DMS79 (cell line): Measurements from ENCODE around the gene CDC42EP2.
A peak's percentile ranks its signal among the peaks of the same experiment; 100 is the strongest.

Experiments used
- DNase-seq: peaks from one replicate; lab custom pipeline; 2025; lab: John Stamatoyannopoulos, UW

Gene CDC42EP2

DNA sequence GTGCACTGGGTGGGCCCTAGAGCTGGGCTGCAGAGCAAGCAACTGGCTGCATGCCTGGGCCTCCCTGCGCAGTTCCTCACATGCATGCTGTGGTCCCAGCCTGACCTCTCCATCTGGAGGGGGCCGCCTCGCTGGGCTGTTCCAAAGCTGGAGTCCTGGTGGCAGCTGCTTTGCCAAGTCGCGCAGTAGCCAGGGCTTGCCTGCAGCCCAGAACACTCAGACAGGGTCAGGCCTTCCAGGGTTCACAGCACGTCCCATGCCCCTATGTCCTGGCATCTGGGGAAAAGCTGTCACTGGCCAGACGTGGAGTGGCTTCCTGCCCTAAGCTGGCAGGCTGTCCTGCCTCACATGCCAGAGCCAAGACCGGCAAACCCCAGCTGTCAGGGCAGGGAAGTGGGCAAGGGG is 16.5 kb upstream of the CDC42EP2 start:
- no peak for DNase-seq

DNA sequence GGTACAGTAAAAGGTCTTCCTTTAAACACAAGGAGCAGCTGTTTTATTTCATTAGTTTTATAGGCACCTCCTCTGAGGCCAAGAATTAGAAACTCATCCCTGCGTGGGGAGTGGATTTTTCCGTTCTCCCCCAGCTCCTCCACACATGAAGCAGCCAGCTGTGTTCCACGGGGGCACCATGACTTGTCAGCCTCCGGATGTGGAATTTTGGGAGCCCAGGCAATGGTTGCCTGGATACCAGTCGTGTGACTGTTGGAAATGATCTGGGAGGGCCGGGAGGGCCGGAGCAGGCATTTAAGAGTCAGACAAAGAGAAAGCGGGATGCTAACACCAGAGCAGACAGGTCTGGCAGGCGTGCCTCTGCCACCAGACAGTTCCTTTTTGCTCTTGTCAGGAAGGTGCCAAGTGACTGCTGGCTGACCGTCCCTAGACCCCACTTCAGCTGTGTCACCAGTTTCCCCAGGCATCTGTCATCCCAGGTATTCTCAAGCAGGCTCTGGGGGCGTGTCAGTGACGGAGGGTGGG is 15.9 kb upstream of the CDC42EP2 start:
- DNase-seq = no peak

DNA sequence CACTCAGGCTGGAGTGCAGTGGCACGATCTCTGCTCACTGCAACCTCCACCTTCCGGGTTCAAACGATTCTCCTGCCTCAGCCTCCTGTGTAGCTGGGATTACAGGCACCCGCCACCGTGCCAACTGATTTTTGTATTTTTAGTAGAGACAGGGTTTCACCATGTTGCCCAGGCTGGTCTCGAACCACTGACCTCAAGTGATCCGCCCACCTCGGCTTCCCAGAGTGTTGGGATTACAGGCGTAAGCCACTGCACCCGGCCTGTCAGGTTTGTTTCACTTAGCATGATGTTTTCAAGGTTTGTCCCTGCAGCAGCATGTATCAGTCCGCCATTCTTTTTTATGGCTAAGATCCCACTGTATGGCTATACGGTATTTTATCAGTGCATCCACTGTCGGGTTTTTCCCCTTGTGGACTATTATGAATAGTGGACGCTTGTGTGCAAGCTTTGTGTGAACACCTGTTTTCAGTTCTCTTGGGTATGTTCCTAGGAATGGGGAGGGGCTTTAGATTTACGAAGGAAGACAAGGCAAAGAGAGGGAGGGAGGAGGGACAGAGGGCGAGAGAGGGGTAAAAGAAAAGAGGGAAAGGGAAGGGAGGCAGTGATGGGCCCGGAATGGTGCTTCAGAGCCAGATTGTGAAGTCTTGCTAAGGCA is 13.9 kb upstream of the CDC42EP2 start:
- no peak for DNase-seq

DNA sequence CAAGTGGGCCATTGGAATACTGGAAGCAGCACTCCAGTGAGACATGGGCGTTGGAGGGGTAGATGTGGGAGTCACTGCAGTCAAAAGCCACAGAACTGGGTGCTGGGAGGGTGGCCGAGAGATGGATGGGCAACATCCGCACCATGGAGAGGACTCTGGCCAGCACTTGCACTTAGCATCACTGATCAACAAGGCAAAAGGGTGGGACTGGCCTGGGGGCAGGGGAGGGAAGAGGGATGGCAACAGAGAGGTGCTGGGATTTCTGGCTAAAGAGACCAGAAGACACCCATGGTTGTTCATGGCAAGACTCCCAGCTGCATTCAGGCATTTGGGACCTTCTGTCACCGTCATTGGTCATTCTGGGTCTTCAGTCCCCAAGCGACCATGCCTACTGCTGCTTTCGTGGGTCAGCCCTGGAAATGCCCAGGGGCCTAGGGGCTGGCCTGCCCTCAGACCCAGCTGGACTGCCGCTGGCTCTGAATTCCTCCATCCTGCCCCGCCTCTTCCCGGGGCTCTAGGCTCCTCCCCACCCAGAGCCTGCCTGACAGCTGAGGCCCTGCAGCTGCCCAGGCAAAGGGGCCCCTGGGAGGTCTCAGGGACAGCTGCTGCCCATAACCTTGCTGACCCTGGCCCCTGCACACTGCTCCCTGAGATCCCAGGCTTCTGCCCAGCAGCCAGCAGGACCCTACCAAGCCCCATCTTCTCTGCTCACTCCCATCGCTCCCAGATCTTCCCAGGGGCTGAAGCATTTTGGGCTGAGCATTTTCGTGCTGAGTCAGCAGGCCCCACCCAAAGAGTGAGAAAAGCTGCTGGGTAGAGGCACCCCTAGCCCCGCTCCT is 13.0 kb upstream of the CDC42EP2 start:
- DNase-seq = no peak

DNA sequence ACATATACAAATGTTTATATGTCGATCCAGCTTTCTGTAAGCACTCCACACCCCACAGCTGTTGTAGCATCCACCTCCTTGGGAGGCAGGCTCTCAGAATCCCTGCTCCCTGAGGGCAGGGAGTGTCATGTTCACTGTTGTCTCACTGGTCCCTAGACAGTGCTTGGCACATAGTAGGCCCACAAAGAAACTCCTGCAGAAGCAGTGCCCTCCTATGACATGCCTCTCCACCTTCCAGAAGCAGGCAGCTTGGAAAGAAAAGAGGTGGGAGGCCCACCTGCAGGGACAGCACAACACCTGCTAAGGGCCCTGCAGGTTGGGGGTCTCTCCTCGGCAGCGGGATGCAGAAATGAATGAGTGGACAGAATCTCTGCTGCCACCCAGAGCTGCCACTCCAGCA is 11.1 kb upstream of the CDC42EP2 start:
- DNase-seq = no peak

DNA sequence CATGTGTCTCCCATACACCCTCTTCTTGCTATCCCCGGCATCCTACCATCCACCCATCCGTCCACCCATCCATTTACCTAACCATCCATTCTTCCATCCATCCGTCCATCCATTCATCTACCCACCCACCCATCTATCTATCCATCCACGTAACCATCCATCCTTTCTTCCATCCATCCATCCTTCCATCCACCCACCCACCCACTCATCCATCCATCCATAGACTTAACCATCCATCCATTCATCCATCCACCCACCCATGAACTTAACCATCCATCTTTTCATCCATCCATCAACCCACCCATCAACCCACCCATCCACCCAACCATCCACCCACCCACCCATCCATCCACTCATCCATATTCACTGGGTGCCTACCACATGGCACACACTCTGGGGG is 10.6 kb upstream of the CDC42EP2 start:
- DNase-seq = no peak

DNA sequence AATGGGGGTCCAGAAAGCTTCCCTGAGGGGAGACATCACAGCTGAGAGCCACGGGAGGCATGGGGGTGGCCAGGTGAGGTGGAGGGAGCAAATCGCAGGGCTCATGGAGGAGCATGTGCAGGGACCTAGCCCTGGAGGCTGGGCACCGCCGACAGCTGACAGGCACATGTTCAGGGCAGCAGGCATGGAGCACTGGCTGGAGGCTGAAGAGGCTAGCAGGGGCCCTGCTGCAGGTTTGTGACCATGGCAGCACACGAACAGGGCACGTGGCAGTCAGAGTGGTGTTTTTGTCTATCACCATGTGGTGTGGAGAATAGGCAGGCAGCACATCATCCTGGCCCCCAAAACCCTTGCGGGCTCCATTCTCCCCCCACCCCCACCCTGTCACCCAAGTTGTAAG is 10.1 kb upstream of the CDC42EP2 start:
- no peak for DNase-seq

DNA sequence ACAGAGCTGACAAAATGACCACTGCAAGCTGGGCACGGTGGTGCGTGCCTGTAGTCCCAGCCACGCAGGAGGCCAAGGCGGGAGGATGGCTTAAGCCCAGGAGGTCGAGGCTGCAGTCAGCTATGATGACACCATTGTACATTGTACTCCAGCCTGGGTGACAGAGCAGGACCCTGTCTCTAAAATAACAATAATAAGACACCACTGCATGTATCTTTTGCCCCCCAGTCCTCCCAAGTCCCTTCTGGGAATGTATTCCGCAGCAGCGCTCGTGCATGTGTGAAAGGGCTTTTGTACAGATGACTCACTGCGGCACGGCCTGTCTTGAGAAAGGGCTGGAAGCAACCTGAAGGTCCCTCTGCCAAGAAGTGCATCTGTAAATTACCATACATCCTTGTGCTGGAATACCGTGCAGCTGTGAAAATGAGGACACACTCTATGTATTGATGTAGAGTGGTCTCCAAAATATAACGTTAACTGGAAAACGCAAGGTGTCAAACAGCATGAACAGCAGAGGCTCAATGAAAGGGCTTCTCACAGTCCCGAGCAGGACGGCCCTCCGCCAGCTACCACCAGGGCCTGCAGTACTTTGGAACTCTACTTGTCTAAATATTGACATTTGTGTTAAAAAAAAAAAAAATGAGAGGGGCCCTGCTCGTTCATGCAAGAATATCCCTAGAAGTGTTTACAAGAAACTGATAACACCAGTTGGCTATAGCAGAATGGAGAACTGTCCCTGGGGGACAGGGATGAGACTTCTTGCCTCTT is 9.0 kb upstream of the CDC42EP2 start:
- DNase-seq = no peak

DNA sequence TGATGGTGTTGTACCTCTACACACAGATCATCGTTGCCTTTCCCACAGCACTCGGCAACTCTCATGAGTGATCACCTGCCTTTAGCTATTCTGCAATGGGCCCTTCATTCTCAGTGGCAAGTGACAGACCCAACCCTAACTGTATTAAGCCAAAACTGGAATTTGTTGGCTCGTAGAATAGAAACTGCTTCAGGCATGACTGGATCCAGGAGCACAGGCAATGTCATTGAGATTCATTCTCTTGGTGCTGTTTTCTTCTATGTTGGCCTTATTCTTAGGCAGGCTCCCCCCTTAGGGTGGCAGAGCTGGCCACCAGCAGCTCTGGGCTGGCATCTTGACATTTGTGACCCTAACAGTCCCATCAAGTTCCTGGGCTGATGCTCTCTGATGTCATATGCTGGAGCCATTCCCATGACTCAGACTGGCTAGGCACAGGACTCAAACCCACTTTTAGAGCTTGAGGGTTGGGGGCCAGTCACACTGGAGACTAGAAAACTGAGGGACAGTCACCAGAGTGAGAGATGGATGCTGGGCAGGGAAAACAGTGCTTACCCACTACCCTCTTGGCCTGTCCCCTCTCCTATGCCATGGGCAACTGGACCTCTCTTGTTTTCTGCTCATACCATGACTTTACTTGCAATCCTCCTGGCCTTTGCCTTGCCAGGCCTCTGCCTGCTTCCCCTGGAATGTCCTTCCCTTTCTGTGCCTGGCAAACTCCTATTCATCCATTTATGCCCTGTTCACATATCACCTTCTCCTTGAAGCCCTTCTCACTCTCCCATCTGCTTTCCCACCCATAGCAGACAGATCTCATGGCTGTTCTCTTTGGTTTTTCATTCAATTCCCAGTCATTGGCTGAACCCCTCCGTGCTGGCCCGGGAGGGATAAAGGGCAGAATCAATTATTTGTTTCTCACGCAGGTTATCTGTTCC is 7.1 kb upstream of the CDC42EP2 start:
- no peak for DNase-seq

DNA sequence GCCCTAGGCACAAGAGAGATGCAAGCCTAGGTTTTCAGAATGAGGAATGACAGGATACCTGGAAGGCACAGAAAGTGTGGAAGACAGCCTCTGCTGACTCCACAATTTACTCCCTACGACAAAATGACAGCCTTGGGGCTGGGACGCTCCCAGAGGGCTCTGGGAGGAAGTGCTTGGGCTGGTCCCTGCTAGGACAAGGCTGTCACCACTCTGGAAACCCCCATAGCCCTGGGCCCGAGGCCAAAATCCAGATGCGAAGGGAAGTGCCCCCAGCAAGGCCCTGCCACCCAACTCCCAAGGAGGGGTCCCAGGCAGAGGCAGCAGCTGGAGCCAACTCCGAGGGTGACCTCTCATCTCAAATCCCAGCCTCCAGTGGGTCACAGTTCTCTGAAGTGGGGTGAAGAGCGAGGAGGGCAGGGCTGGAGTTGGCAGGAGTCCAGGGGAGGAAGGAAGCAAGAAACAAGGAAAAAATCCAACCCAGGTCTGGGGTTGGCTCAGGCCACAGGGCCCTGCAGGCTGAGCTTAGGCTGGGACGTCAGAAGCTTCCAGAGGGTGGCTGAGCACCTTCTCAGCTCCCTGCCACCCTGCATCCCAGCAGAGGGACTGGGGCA is 6.3 kb upstream of the CDC42EP2 start:
- peak; percentile 19 for DNase-seq

DNA sequence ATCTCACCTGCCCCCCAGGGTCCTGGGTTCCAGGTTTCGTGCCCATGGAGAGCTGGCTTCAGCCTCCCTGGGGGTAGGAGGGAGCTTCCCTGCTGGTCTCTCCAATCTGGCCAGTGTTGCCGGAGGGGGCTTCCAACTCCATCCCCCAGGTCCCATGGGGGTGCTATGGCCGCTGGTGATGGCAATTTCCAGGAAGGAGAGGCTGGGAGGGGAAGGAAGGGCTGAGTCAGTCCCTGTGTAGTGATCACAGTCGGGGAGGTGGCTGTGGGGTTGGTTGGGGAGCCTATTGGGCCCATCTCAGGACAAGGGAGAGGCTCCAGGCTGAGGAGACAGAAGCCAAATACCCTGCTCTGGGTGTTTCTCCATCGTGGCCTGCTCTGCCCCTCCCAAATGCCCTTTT is 5.7 kb upstream of the CDC42EP2 start:
- DNase-seq = no peak

DNA sequence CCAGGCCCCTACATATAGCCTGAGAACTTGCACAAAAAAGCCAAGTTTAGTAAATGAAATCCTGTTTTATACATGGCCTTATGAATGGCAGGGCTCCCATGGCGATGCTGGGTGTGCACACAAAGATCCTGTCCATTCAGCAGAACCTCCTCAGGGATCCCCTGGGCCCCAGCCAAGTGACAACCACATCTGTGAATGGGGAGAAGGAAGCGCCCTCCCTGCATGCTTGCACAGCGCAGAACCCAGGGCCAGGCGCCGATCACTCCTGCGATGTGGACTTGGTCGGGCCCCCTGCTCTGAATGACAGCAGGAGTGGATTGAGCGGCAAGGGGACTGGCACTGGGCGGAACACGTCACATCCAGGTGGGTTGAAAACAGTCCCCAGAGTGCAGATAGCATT is 4.5 kb upstream of the CDC42EP2 start:
- peak; percentile 12 for DNase-seq

DNA sequence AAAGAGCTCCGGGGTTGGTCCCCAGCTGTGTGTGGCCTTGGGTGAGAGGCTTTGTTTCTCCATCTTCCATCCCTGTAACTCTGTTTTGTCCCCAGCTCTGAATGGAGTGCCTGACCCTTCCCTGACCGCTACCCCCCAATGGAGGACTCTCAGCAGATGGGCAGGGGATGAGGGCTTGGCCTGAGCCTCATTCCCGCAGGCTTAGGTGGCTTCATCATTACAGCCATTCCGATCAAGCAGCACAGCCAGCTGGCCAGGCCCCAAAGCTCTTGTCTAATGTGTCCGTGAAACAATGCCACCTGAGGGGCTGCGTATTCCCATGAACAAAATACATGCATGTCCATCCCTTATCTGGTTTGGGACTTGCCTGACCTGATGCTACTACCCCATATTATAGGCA is 3.9 kb upstream of the CDC42EP2 start:
- no peak for DNase-seq

DNA sequence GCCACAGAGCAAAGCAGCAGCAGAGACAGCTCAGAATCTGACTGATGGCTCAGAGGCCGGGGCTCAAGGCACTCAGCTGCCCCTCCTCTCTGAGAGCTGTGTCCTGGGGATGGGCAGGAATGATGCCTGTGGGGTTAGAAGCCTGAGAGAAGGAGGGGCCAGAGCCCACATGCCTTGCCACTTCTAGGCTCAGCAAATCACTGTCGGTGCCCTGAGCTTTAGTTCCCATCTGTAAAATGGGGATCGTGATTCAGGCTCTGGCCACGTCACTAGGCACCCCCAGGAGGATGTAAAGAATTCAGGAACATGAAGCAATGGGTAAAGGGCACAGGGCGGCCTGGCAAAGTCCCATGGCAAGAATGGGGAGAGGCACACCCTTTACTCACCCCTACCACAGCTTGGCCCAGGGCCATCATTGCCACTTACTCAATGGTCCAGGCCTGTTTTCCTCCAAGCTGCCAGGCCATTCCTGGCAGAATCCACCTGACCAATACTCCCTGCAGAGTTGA is 3.4 kb upstream of the CDC42EP2 start:
- no peak for DNase-seq

DNA sequence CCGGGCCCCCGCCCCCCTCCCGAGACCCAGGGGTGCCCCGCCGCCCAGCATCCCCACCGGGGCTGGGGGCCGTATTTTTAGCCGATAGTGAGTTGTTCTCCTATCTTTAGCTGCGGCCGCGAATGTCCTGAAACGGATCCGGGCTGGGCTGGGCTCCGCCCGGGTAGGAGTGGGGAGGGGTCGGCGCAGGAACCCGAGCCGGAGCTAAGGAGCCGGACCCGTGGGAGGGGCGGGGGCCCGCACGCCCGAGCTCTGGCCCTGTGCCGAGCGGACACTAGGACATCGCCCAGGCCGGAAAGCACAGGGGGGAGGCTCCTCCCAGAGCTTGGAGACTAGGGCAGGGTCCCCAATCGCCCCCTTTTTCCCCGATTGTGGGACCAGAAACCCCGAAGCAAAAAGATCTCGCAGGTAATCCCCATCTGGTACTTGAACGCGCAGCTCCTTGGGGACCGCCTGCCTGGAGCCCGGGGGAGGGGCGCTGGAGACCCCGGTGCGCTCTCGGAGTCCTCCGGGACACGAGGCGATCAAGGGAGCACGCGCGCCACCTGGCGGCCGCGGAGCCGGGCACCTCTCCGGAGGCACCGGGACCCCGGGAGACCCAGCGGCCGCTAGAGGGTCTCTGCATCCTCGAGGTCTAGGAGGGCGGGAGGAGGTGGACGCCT is 669 bp downstream of the CDC42EP2 start:
- DNase-seq = peak; percentile 66

DNA sequence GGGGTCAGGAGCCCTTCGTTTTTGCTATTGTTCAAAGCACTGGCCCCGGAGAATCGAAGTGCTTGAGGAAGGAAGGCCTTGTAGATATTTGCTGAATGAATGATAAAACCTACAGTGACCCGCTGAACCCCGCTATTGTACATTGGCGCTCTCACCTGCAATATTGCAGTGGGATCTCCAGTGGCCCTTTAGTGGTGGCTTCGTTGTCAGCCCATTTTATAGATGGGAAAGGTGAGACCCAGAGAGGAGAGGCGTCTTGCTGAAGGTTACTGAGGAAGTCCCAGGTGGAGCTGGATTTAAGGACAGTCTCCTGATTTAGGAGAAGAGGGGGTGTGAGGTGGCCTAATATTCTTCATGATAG is 1.2 kb downstream of the CDC42EP2 start:
- no peak for DNase-seq

DNA sequence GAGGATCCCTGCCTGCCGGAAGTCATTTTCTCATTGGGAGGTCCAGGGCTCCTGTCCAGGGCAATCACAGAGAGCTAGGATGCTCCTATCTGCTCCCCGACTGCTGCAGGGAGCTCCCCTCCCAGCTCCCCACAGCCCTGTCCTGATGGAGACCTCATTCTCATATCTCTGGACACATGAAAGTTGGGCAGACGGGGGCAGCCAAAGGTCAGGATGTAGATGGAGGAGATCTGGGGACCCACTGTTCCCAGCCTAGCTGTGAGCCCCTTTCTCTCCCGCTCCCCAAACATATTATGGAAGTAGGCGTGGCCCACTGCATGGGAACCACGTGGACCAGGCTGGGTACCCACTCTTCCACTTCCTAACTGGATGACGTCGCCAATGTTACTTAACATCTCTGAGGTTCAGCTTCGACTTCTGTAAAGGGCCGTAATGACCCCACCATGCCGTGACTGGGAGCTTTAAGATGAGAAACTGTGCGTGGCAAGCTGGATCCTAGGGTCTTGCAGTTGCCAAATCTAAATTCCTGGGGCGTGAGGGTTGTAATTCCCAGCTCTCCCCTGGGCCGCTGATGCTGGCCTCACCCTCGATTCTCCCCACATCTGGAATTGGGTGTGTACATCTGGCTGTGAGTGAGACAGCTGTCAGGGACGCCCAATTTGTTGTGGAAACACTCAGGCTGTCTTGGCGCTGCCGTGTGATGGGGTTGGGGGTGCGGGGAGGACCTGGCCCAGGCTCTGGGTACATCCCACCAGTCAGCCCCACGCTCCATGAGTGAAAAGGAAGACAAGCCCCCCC is 1.8 kb downstream of the CDC42EP2 start:
- DNase-seq = no peak

DNA sequence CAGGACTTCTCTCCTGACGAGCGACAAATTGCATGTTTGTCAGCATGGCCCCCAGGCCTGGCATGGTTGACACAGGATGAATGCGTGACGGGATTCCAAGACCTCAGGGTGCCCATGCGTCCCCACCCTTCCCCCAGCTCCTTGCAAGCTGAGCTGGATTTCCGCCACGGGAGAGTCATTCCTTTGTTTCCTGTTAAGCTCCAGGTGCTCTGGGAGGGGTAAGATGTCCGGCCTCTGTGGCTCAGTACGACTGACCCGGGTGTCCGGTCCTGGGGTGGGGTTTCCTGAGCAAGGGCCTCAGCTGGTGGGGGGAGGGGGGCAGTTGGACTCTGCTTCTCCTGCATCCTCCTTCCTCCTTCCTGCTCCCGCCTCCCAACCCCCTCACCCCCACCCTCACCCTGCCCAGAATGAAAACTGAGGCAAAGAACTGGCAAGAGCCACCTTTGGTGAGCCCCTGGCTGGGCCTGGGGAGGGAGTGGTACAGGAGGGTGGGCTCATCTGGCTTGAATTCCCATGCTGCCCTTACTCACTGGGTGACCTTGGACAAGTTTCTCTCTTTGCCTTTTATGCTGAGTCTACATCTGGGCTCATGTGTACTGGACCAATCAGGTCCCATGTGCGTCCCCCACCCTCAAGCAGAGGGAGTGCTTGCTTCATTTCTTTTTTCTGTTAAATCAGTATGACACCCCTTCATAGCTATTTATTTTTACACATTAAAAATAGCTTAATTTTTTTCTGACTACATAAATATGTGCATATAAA is 2.5 kb downstream of the CDC42EP2 start:
- peak; percentile 42 for DNase-seq
